Smooth muscle cell (in vitro differentiated cells): Measurements from ENCODE around the gene ZMYND10. TPM values are rescaled to one million over a fixed set of nuclear protein-coding genes. Genes with fewer than 3 reads are reported as not detected.

ENCODE experiments used
- DNase-seq: peaks from one replicate; lab custom pipeline; 2025; ENCODE audit not compliant: unreplicated experiment; lab: John Stamatoyannopoulos, UW
- H2AFZ ChIP-seq: fragments of 200-600 bp; sonication (generic); 2 replicates; pipeline ENCODE4 v1.6.0; 2016; ENCODE audit warnings: antibody characterized with exemption, low read depth, mild to moderate bottlenecking
- H3F3A ChIP-seq: fragments of 200-600 bp; sonication (generic); 2 replicates; pipeline ENCODE4 v1.6.0; 2017; ENCODE audit warnings: antibody characterized with exemption, low read depth
- H3K27ac ChIP-seq: fragments of 200-600 bp; sonication (generic); 2 replicates; pipeline ENCODE4 v1.5.1; 2016; ENCODE audit warnings: low read depth, mild to moderate bottlenecking
- H3K27me3 ChIP-seq: fragments of 200-600 bp; sonication (generic); 2 replicates; pipeline ENCODE4 v1.6.1; 2016; ENCODE audit warnings: low read depth, mild to moderate bottlenecking
- H3K36me3 ChIP-seq: fragments of 200-600 bp; sonication (generic); 2 replicates; pipeline ENCODE4 v1.5.1; 2016; ENCODE audit warnings: low read depth
- H3K4me1 ChIP-seq: fragments of 200-600 bp; sonication (generic); 2 replicates; pipeline ENCODE4 v1.5.1; 2016; ENCODE audit warnings: low read depth
- H3K4me2 ChIP-seq: fragments of 200-600 bp; sonication (generic); 2 replicates; pipeline ENCODE4 v1.6.0; 2016; ENCODE audit warnings: mild to moderate bottlenecking
- H3K4me3 ChIP-seq: fragments of 200-600 bp; sonication (generic); 2 replicates; pipeline ENCODE4 v1.5.1; 2016; ENCODE audit warnings: mild to moderate bottlenecking
- H3K79me2 ChIP-seq: fragments of 200-600 bp; sonication (generic); 2 replicates; pipeline ENCODE4 v1.6.0; 2016; ENCODE audit warnings: low read depth, mild to moderate bottlenecking
- H3K9ac ChIP-seq: fragments of 200-600 bp; sonication (generic); 2 replicates; pipeline ENCODE4 v1.6.0; 2016; ENCODE audit warnings: low read depth
- H3K9me3 ChIP-seq: fragments of 200-600 bp; sonication (generic); replicated peaks from 2 replicates; pipeline ENCODE4 v1.5.1; 2016; ENCODE audit warnings: low read depth
- H4K20me1 ChIP-seq: fragments of 200-600 bp; sonication (generic); 2 replicates; pipeline ENCODE4 v1.6.0; 2016; ENCODE audit warnings: low read depth
- CTCF ChIP-seq: fragments of 200-600 bp; sonication (generic); IDR thresholded peaks from 2 replicates; pipeline ENCODE4 v1.5.1; 2017; ENCODE audit warnings: borderline replicate concordance, mild to moderate bottlenecking, antibody characterized with exemption; ENCODE audit not compliant: insufficient read depth, poor library complexity, severe bottlenecking
- WGBS: methylation state at CpG from one replicate; pipeline ENCODE4 v1.1.7; 2016; ENCODE audit warnings: low lambda C conversion rate; 5-methylcytosine and 5-hydroxymethylcytosine counted together
- polyA plus RNA-seq: library from polyadenylated mRNA; unstranded; fragments of >200 nt; fragmentation: Nextera tagmentation; extraction: Ambion mirVana; gene quantifications from 2 replicates; pipeline ENCODE4 v1.2.1, GENCODE V29; 2016
- total RNA-seq: library from RNA; depleted of rRNA; stranded (reverse); fragments of >200 nt; gene quantifications from 2 replicates; pipeline ENCODE4 v1.2.3, GENCODE V29; 2014

The ZMYND10 gene
- total and polyA plus RNA-seq, 2 experiments from 2014 or later, result 0.27 to 1.7 TPM

GRCh38 chr3:50350527-50351322, 5.2 kb upstream of the ZMYND10 start, which contains the start of the genes CYB561D2 and NPRL2:
CYB561D2 (plus strand) TSS chr3:50350862; CDS start chr3:50351434, 572 bp downstream.
NPRL2 (minus strand) TSS chr3:50350775; CDS start chr3:50350652, 123 bp downstream.
- Histone ChIP-seq H3K4me3 (peak within 1 kb of the TSS; percentile 81), H3K79me2 (peaks cover 26% of the 10 kb centered on the region), H3K9ac (peak within 1 kb of the TSS; percentile 70), H3K36me3 (no peaks in the 10 kb centered on the region), H4K20me1 (peaks cover 10% of the 10 kb centered on the region), H2AFZ (peak within 1 kb of the TSS; percentile 71), H3K4me1 (peaks cover 15% of the 10 kb centered on the region), H3F3A (peaks cover 8% of the 10 kb centered on the region), H3K27me3 (no peaks in the 10 kb centered on the region), H3K4me2 (peak within 1 kb of the TSS; percentile 94), H3K9me3 (no peaks in the 10 kb centered on the region), H3K27ac (peak within 1 kb of the TSS; percentile 64)
- 2% methylated on average over 58 of the region's 64 CpGs for WGBS
- no peak for TF ChIP-seq CTCF
- DNase-seq, result peak; percentile 89

DNA sequence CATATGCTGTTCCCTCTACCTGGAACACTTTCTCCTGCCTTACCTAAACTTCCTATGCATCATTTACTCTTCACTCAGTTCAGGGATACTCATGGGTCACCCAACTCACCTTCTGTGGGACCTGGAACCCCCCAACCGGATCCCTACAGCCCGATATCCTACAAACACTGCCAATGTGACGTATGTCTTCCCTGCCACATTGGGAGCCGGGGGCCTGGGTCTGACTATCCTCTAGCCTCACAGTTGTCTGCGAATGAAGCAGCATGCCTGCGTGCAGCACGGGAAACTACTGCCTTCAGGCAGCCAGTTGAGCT, 4.6 kb upstream of the ZMYND10 start:
- Histone ChIP-seq H3K27ac (peak overlapping the region; percentile 64), H3K4me3 (peak overlapping the region; percentile 81), H4K20me1 (peaks cover 4% of the 10 kb centered on the region), H3K36me3 (no peaks in the 10 kb centered on the region), H3K79me2 (peaks cover 22% of the 10 kb centered on the region), H3F3A (peaks cover 9% of the 10 kb centered on the region), H3K4me1 (peaks cover 17% of the 10 kb centered on the region), H3K9ac (peak overlapping the region; percentile 70), H2AFZ (peak overlapping the region; percentile 71), H3K4me2 (peak overlapping the region; percentile 94), H3K27me3 (no peaks in the 10 kb centered on the region), H3K9me3 (no peaks in the 10 kb centered on the region)
- no peak for DNase-seq
- TF ChIP-seq CTCF, result no peak
- 48% methylated on average over 7 of the region's 7 CpGs for WGBS

- Histone ChIP-seq H3K36me3 (no peaks in the 10 kb centered on the region), H3K9ac (no peak overlapping the region), H3F3A (peaks cover 9% of the 10 kb centered on the region), H3K4me1 (peaks cover 18% of the 10 kb centered on the region), H3K9me3 (no peaks in the 10 kb centered on the region), H2AFZ (no peak overlapping the region), H4K20me1 (no peaks in the 10 kb centered on the region), H3K27ac (no peak overlapping the region), H3K79me2 (peaks cover 22% of the 10 kb centered on the region), H3K4me3 (no peak overlapping the region), H3K27me3 (no peaks in the 10 kb centered on the region), H3K4me2 (no peak overlapping the region)
- peak; percentile 20 for DNase-seq
- WGBS, result 24% methylated on average over 13 of the region's 14 CpGs
- peak; percentile 56 for TF ChIP-seq CTCF
Measured at GRCh38 chr3:50347187-50347813, 1.8 kb upstream of the ZMYND10 start.
